HPDE6-E6E7 (cell line): ENCODE data around the gene KIF3C.

Experiments
- DNase-seq: peaks from one replicate; pipeline ENCODE4 v3.0.0; 2011; ENCODE audit warnings: missing footprints; ENCODE audit errors: extremely low spot score

Gene KIF3C

GRCh38 chr2:25877431-25878360 lies 104.6 kb downstream of the KIF3C start:
- DNase-seq = peak; percentile 45
